Transverse colon (tissue), 4 donors: ENCODE results near the gene RAD23B.

Source experiments
- CTCF ChIP-seq, 5 experiments: fragments of 200-600 bp in 3 of 5; fragments of 450-650 bp in 2 of 5; sonication (generic) in 3 of 5; IDR thresholded peaks; 1 replicate in 2 of 5; 2 replicates in 3 of 5; pipeline ENCODE4 v1.5.1; 2016 to 2017; ENCODE audit warnings: antibody characterized with exemption in 5 of 5, inconsistent platforms in 3 of 5, mild to moderate bottlenecking in 2 of 5, moderate library complexity in 1 of 5
- EP300 ChIP-seq: sonication (generic); formaldehyde crosslinking; IDR thresholded peaks from one replicate; pipeline ENCODE4 v1.6.1; 2017; ENCODE audit warnings: antibody characterized with exemption, low read depth
- POLR2AphosphoS5 ChIP-seq, 3 donors: sonication (generic); formaldehyde crosslinking; IDR thresholded peaks; one replicate each; pipeline ENCODE4 v1.6.1; 2016; ENCODE audit warnings: antibody characterized with exemption in 3 of 3

- TF ChIP-seq EP300 (no peak), CTCF (IDR thresholded peaks at IDR 0.05) (no peak), POLR2AphosphoS5 (IDR thresholded peaks at IDR 0.05) (no peak)
These were observed 52.3 kb downstream of the RAD23B start for GRCh38 chr9:107335331-107335730.
